HG03045 (cell line): Measurements from ENCODE around the gene EFCAB10.
"Not testable (repeated sequence)": the region's sequence is repeated elsewhere in the genome, so short reads cannot be mapped to it uniquely, and the experiment has no call there.

Source experiments
- ATAC-seq: cut with Tn5 transposase; IDR thresholded peaks from one replicate; pipeline ENCODE4 v1.9.1; 2021; ENCODE audit warnings: mild to moderate bottlenecking, moderate library complexity; ENCODE audit not compliant: unreplicated experiment

EFCAB10 gene

DNA sequence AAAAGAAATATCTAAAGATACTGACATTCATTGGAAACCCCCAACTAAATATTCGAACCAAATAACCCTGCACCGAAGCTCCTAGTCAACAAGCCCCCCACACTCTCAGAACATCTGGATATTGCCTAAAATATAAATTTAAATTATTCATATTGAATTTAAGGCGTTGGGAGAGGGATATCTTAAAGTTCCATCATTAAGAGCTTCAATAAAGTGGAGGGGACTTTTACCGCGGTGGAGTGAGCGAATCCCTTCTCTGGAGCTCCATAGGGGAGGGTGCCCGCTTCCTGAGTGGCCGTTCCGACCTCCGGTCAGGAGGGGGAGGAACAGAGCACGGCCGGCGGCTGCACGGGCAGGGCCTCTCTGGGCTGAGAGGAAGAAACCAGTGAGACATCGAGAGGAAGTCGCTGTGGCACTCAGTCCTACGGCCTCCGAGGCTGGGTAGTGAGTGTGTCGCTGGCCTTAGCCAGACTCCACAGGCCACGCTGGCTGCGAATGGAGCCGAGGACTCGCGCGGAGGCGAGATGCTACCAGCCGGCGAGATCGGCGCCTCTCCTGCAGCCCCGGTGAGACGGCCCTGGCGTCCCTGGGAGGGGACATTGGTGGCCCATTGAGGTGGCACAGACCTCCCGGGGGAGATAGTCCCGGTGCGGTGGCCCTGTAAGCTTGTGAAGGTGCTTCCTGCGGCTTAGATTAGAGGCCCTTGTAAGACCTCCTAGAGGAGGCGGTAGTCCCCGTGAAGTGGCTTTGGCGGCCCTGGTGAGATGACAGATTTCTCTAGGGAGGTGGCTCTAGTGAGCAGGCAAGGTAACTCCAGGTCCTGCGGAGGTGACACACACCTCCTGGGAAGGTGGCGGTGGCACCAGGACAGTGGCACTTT is 49.3 kb downstream of the EFCAB10 start, which contains the start of gene RINT1:
Gene RINT1 (plus strand): TSS at position 410 of the 880 bp plus-strand sequence. CDS start 115 bp downstream, at position 525.
- ATAC-seq = peak; percentile 96

DNA sequence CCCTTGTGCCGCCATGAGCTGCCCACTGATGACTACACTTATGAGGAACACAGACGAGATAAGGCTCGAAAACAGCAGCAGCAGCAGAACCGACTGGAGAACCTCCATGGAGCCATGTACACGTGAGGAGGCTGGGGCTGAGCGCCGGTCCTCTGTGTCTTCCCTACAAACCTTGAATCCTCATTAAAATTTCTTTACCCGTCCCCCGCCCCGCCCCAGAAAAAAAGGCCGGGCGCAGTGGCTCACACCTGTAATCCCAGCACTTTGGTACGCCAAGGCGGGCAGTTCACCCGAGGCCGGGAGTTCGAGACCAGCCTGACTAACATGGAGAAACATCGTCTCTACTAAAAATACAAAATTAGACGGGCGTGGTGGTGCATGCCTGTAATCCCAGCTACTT is 50.7 kb downstream of the EFCAB10 start:
- no peak for ATAC-seq

DNA sequence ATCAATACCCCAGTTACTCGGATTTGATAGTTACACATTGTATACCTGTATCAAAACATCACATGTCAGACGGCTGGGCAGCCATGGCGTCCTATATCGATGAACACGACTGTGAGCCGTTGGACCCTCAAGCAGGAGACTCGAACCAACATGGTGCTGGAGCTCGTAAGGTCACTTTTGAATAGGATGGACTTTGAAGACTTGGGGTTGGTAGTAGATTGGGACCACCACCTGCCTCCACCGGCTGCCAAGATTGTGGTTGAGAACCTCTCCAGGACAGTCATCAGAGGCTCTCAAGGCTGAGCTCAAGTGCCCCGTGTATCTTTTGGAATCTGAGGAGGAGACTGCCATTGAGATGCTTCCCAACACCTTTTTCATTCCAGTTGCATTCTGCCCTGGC is 51.2 kb downstream of the EFCAB10 start:
- no peak for ATAC-seq

DNA sequence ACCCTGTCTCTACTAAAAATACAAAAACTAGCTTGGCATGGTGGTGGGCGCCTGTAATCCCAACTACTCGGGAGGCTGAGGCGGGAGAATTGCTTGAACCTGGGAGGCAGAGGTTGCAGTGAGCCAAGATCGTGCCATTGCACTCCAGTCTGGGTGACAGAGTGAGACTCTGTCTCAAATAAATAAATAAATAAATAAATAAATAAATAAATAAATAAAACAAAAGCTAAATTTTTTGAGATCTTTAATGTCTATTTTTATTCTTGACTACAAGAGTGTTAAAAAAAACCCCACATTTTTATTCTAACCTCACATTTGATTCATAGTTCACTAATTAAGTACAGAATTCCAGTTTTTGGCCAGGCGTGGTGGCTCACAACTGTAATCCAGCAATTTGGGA is 53.6 kb downstream of the EFCAB10 start:
- not testable (repeated sequence) for ATAC-seq

DNA sequence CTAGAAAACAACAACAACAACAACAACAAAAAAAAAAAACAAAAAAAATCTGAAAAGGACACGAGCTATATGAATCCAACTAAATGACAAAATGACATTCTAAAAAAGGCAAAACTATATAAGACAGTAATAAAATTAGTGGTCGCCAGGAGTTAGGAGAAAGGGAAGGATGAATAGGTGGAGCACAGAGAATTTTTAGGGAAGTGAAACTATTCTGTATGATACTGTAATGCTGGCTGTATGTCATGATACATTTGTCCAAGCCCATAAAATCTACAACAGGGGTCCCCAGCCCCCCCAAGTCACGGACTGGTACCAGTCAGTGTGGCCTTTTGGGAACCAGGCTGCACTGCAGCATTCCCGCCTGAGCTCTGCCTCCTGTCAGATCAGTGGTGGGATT is 56.5 kb downstream of the EFCAB10 start:
- ATAC-seq = no peak

DNA sequence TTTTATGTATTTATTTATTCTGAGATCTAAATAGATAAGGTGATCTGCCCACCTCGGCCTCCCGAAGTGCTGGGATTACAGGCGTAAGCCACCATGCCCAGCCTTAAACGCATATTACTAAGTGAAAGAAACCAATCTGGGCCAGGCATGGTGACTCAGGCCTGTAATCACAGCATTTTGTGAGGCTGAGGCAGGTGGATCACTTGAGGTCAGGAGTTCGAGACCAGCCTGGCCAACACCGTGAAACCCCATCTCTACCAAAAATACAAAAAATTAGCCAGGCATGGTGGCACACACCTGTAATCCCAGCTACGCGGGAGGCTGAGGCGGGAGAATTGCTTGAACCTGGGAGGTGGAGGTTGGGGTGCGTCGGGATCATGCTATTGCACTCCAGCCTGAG is 56.9 kb downstream of the EFCAB10 start:
- ATAC-seq = not testable (repeated sequence)

DNA sequence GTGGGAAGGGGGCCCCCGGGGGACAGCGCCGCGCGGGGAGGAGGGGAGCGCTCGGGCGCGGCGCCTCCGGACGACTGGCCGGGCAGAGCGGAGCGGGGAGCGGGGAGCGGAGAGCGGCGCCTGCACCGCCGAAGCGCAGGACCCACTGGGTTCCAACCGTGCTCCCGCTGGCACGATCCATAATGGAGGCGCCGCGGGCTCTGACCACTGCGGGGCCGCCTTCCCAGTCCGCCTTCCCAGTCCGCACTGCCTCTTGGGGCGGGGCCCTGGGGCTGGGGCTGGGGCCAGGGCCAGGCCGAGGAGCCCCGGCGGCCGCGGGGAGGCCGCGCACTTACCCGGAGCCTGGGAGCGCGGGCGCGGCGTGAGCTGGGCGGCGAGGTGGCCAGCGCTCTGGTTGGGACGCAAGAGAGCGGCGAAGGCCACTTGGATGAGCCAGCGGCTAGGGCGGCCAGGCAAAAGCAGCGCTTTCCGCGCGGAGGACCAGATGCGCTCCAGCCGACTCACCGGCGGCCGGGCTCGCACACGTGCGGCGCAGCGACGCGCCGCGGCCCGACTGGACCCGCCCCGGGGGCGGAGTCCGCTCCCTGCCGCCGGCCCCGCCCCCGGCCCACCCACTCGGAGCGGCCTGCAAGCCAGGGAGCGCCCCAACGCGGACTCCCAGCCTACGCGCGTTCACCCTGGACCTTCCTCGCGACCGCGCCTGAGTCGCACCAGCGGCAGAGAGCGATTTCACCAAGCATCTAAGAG is 59.4 kb downstream of the EFCAB10 start, which contains the start of gene PUS7:
Gene PUS7 (minus strand): TSS at position 555 of the 747 bp plus-strand sequence. CDS start 13,759 bp downstream, outside the sequence.
- peak; percentile 87 for ATAC-seq

DNA sequence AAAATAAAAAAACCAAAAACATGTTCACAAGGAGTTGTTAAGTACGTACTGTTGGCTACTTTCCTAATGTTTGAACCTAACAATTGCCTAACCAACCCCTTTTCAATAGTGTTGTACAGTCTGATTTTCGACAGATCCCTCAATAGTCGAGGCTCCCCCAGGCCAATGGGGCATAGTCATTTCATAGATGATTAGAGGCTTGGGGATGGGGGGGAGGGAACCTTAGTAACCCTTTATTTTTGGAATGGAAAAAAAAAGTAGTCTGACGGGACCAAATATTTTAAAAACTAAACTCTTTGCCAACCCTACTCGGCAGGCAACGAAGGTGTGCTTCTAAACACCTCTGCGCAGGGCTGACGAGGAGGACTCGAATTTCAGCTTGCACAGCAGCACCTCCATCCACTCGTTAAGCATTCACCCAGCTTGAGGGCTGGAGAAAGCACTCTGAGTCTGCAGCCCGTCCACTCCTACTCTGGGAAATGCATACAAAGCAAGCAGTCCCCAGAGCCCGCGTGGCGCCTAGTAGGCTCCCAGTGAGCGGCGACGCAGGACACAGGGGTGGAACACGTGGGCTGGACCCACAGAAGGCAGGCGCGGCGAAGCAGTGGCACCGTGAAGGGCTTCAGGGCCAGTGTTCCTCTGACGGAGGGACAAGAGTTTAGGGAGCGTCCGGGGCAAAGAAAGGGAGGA is 60.1 kb downstream of the EFCAB10 start:
- peak; percentile 40 for ATAC-seq

DNA sequence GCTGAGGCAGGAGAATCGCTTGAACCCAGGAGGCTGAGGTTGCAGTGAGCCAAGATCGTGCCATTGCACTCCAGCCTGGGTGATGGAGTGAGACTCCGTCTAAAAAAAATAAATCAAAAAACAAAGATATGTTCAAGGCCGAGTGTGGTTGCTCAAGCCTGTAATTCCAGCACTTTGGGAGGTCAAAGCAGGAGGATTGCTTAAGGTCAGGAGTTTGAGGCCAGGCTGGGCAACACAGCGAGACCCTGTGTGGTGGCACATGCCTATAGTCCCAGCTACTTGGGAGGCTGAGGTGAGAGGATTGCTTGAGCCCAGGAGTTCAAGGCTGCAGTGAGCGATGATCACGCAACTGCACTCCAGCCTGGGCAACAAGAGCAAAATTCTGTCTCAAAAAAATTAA is 60.7 kb downstream of the EFCAB10 start:
- ATAC-seq = not testable (repeated sequence)

DNA sequence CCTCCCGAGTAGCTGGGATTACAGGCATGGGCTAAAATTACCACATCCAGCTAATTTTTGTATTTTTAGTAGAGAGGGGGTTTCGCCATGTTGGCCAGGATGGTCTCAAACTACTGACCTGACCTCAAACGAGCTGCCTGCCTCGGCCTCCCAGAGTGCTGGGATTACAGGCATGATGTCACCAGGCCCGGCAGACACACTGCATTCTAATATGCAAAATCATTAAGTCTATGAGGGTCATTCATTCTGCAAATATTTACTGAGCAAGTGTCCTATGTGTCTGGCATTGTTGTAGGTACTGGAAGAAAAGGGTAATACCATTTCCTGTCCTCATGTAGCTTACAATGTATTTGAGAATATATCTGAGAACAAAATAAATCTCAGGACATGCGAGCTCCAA is 61.9 kb downstream of the EFCAB10 start:
- no peak for ATAC-seq

DNA sequence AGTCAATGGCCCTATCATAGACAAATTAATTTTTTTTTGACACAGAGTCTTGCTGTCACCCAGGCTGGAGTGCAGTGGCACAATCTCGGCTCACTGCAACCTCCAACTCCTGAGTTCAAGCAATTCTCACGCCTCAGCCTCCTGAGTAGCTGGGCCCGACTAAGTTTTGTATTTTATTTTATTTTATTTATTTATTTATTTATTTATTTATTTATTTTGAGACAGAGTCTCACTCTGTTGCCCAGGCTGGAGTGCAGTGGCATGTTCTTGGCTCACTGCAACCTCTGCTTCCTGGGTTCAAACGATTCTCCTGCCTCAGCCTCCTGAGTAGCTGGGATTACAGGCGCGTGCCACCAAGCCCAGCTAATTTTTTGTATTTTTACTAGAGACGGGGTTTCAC is 65.7 kb downstream of the EFCAB10 start:
- ATAC-seq = not testable (repeated sequence)
